HK-2 (cell line): ENCODE measurements around the gene CDHR1.

ENCODE experiments used
- DNase-seq: peaks from one replicate; pipeline ENCODE4 v3.0.0-alpha.2; 2018; ENCODE audit not compliant: unreplicated experiment

The CDHR1 gene

DNA sequence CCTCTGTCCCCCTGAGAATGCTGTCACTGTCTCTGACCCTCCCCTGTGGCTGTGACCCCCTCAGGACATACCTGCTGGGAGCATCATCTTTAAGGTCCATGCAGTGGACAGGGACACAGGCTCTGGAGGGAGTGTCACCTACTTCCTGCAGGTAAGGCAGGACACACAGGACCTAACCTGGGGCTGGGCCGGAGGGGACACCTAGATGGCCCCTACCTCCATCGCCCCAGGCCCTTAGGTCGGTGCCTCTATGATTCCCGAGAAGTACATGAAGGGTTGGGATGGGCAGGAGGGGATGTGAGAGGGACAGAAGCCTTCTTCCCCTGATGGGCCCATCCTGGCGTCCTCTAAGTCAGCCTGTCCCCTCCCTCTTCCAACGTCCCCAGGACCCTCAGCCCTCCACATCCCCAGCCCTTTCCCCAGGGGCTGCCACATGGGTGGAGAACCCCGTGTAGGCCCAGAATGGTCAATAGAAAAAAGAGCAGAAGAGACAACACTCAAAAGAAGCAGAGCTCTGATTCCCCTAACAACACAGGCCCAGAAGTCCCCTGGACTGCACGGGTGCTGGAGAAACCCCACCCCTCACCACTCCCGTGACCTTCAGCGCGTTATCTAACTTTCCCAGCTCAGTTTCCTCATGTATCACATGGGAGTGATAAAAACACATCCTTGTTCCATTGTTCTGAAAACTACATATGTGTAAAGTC lies 6.4 kb downstream of the CDHR1 start:
- DNase-seq = no peak

GRCh38 chr10:84201244-84201606 lies 6.9 kb downstream of the CDHR1 start:
- DNase-seq = no peak

GRCh38 chr10:84201682-84202081 lies 7.3 kb downstream of the CDHR1 start:
- no peak for DNase-seq

- DNase-seq = no peak
Measured at GRCh38 chr10:84202349-84202748, 8.0 kb downstream of the CDHR1 start.

DNA sequence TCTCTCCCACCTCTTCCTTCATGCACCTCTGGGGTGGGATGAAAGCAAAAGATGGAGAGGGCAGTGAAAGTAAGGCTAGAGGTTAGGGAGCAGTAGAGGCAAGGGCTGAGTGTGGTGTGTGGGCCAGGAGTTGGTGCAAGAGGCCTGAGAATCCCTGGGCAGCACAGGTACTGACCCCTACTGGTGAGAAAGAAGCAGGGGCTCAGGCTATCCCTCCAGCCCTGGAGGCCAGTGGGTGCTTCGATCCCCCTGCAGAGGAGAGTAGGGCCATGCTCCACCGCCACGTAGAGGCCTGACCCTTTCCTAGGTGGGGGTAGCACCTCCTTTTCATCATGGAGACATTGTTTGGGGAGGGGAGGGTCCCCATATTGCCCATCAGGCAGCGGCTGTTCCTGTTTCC lies 9.8 kb downstream of the CDHR1 start:
- DNase-seq = no peak

DNA sequence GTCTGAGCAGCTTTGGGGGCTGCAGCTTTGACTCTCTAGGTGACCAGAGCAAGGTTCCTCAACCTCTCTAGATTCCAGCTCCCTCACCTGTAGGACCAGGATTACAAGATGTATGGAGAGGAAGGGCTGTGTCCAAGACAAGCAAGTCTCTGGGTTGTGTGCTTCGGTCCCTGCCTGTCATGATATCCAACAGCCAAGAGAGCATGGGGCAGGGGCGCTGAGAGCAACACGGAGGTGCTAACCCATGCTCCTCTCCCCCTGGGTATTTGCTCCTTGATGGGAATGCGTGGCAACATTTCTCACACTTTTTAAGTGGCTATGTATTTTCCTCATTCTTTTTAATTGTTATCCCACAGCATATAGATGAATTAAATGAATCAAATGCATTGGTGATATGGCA lies 10.3 kb downstream of the CDHR1 start:
- DNase-seq = no peak

DNA sequence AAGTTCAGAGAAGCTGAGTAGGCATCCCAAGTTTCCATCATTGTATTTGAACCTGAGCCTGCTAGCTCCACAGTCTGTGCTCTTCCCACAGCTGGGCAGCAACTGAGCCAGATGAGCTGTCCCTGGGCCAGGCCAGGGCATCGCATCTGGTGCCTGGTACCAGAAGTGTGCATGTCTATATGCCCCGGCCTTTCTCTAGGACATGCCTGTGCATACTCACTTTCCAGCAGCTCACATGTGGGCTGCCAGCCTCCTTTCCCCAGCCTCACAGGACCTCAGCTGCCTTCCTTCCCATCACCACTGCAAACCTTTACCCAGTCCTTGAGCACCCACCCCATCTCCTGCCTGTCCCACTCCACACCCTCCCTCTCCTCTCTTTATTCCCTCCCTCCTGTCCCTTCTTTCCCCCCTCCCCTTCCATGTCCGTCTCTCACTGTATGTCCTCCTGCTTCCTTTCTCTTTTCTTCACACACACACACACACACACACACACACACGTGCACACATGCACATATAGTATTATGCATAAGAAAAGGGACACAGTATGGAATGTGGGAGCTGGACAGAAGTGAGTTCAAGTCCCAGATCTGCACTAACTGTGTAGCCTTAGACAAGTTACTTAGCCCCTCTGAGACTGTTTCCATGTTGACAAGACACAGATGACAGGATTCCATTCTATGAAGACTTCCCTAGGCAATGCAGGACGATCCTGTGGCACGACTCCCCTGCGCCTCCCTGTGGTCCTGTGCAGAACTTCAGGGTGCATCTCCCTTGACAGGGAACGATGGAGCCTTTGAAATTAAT lies 10.9 kb downstream of the CDHR1 start:
- DNase-seq = peak; percentile 68

DNA sequence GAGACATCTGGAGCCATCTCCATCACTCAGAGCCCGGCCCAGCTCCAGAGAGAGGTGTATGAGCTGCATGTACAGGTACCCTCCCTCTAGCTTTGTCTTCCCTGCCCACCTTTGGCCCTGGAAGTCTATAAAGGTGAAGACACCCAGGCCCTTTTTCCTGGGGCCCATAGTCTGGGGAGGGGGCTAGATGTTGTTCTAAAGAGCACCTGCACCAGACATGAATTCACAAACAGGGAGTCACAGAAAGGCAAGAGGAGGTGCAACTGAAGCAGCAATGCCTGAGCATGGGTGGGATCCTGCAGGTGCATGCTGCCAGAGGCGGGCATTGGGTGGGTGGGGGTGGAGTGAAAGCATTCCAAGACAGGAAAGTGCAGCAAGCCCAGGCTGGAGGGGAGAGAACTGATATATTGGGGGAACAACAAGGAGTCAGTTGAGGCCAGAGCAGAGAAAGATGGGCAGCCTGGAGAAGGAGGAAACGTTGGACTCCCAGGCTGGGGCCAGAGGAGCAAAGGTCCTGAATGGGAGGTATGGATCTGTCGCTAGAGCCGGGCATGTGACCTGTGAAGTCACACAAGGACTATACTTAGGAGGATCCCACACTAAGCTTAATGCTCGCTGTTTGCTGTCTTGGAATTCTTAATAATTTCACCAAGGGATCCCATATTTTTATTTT lies 11.7 kb downstream of the CDHR1 start:
- no peak for DNase-seq

- DNase-seq = no peak
Measured at GRCh38 chr10:84208023-84208422, 13.7 kb downstream of the CDHR1 start.

- DNase-seq = no peak
Measured at GRCh38 chr10:84211566-84211965, 17.2 kb downstream of the CDHR1 start.

GRCh38 chr10:84212014-84212413 lies 17.7 kb downstream of the CDHR1 start:
- no peak for DNase-seq

DNA sequence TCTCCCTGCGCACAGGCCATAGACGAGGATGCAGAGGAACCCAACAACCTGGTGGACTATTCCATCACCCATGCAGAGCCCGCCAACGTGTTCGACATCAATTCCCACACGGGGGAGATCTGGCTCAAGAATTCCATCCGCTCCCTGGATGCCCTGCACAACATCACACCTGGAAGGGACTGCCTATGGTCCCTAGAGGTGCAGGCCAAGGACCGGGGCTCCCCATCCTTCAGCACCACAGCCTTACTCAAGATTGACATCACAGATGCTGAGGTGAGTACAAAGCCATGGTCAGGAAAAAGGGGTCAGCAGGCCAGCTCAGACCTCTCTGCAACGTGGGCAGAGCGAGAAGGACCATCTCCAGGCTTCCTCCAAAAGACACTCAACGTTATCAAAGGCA lies 18.7 kb downstream of the CDHR1 start:
- no peak for DNase-seq

DNA sequence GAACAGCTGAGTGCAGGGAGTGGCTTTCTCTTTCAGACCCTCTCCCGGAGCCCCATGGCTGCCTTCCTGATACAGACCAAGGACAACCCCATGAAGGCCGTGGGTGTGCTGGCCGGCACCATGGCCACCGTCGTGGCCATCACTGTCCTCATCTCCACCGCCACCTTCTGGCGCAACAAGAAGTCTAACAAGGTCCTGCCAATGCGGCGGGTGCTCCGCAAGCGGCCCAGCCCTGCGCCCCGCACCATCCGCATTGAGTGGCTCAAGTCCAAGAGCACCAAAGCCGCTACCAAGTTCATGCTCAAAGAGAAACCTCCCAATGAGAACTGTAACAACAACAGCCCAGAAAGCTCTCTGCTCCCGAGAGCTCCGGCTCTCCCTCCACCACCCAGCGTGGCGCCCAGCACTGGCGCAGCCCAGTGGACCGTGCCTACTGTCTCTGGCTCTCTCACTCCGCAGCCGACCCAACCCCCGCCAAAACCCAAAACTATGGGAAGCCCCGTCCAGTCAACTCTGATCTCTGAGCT lies 19.8 kb downstream of the CDHR1 start:
- no peak for DNase-seq

DNA sequence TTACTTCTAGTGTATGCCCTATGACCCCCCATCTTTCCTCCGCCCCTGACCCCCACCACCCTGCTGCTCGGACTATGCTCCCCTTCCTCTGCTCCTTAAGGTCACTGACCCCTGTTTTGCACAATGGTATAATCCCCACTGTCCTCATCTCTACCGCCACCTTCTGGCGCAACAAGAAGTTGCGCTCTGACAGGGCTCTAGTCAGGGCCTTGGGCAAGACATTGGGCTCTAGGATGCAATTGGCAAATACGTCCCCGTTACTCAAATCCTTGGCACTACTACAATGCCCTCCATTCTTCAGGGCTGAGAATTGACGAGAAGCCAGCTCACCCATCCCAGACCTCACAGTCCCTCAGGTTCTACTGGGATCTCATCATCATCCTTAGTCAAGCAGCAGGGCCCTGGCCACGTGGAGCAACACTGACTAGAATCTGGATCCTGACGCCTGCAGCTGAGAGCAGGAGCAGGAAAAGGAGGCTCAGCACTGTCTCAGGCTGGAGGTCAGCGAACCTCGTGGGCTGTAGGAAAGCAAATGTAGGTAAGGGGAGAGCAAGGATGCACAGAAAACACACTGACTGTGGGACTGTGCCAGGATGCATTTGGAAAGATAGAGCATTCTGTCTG lies 20.4 kb downstream of the CDHR1 start:
- DNase-seq = peak; percentile 20

GRCh38 chr10:84216834-84217233 lies 22.5 kb downstream of the CDHR1 start:
- no peak for DNase-seq

- DNase-seq = no peak
Measured at GRCh38 chr10:84217746-84218145, 23.4 kb downstream of the CDHR1 start.

DNA sequence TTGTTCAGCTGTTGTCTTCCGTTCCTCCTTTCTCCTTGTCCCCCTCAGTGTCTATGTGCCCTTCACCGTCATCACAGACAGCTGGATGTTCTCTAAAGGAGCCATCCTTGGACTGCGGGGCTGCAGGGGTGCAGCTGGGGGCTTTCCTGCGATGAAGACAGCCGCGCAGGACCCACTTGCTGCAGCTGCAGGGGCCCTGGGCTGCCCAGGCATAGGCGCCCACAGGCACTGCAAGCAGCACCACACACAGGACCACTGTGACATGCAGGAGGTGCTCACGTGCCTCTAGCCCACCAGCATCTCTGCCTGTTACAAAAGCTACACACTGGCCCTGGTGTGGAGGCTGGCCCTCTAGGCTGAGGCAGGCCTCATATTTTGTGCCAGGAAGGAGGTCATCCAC lies 27.6 kb downstream of the CDHR1 start:
- DNase-seq = no peak

GRCh38 chr10:84224411-84225028 lies 30.2 kb downstream of the CDHR1 start:
- no peak for DNase-seq

- no peak for DNase-seq
Measured at GRCh38 chr10:84225427-84226173, 31.3 kb downstream of the CDHR1 start, which contains the start of gene LRIT2. TSS of gene LRIT2 (minus strand) at chr10:84225544. CDS start at chr10:84225520, 24 bp downstream.

DNA sequence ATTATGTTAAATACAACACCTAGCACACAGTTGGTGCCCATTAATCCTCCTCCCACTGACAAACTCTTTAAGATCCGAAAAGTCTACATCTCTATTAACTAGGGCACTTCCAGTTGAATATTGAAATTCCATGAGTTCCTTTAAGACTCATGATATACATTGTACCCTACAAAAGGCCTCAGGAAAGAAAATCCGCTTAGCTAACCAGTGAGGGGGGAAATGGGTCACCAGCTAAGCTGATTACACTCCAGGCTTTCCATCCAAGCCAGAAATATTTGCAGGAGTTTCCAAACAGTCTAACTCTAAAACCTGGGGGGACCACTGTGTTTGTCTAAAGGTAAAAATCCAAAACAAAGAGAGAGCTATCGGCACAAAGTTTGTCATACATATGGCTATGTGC lies 32.3 kb downstream of the CDHR1 start:
- DNase-seq = no peak

- DNase-seq = no peak
Measured at GRCh38 chr10:84227810-84228209, 33.5 kb downstream of the CDHR1 start.
